ENCODE results near the gene TMEM220. TPM values are rescaled to one million over a fixed set of nuclear protein-coding genes. Genes with fewer than 3 reads are reported as not detected.
"Not testable (repeated sequence)": the region's sequence is repeated elsewhere in the genome, so short reads cannot be mapped to it uniquely, and the experiment has no call there.

The TMEM220 gene
- total RNA-seq, 3 donors from 2014 or later = 14.9 to 29.5 (median 22.4) TPM

- DNase-seq (no peak), ATAC-seq (no peak)
- no peaks in the 10 kb centered on the region for H3K9me3 ChIP-seq
- no peak overlapping the region for H3K4me3 ChIP-seq
- H3K4me1 ChIP-seq (ENCODE audit: low read depth) = peaks cover 26% of the 10 kb centered on the region
- H3K36me3 ChIP-seq (ENCODE audit: low read depth) = no peaks in the 10 kb centered on the region
- TF ChIP-seq CTCF (IDR thresholded peaks at IDR 0.05) = no peak
- intact Hi-C loops (cut with DNase I, micrococcal nuclease) = loop anchor here in 1 of 2 donors (5.0 kb wide), 1 partner anchor 106 kb away; no protein-coding TSS in a partner anchor
Measured at GRCh38 chr17:10735821-10736220, 6.0 kb upstream of the TMEM220 start.

- no peak for ATAC-seq
- H3K9me3 ChIP-seq = no peaks in the 10 kb centered on the region
- peaks cover 29% of the 10 kb centered on the region for H3K4me1 ChIP-seq (ENCODE audit: low read depth)
- no peak for DNase-seq
- H3K4me3 ChIP-seq = no peak overlapping the region
- intact Hi-C loops (cut with DNase I, micrococcal nuclease) = loop anchor here in 1 of 2 donors (5.0 kb wide), 1 partner anchor 107 kb away; no protein-coding TSS in a partner anchor
- H3K36me3 ChIP-seq (ENCODE audit: low read depth) = no peaks in the 10 kb centered on the region
- TF ChIP-seq CTCF (IDR thresholded peaks at IDR 0.05) = no peak
Measured at GRCh38 chr17:10735251-10735650, 5.4 kb upstream of the TMEM220 start.

GRCh38 chr17:10733666-10734065 is 3.8 kb upstream of the TMEM220 start:
- intact Hi-C loops (cut with DNase I, micrococcal nuclease) = no loop called here
- no peak overlapping the region for H3K4me3 ChIP-seq
- H3K36me3 ChIP-seq (ENCODE audit: low read depth) = no peaks in the 10 kb centered on the region
- DNase-seq = peak in 2 of 3 donors; percentile 54 to 59
- no peaks in the 10 kb centered on the region for H3K9me3 ChIP-seq
- ATAC-seq = peak; percentile 42
- no peak for TF ChIP-seq CTCF (IDR thresholded peaks at IDR 0.05)
- peaks cover 29% of the 10 kb centered on the region for H3K4me1 ChIP-seq (ENCODE audit: low read depth)

GRCh38 chr17:10732121-10732520 is 2.3 kb upstream of the TMEM220 start:
- intact Hi-C loops (cut with DNase I, micrococcal nuclease); DNase-seq; ATAC-seq: not testable (repeated sequence)

GRCh38 chr17:10731408-10731879 is 1.6 kb upstream of the TMEM220 start:
- TF ChIP-seq CTCF (IDR thresholded peaks at IDR 0.05) = no peak
- intact Hi-C loops (cut with DNase I, micrococcal nuclease) = no loop called here

More at GRCh38 chr17:10732121-10732520, 2.3 kb upstream of the TMEM220 start:
- not testable (repeated sequence) for H3K9me3 ChIP-seq; H3K4me3 ChIP-seq; H3K36me3 ChIP-seq (ENCODE audit: low read depth)
- H3K4me1 ChIP-seq (ENCODE audit: low read depth) = peaks cover 18% of the 10 kb centered on the region

GRCh38 chr17:10730247-10730646 is 424 bp upstream of the TMEM220 start:
- H3K36me3 ChIP-seq (ENCODE audit: low read depth); intact Hi-C loops (cut with DNase I, micrococcal nuclease); H3K9me3 ChIP-seq: not testable (repeated sequence)
- DNase-seq (peak in 2 of 3 donors; percentile 41 to 59), ATAC-seq (peak; percentile 19)
- peaks cover 18% of the 10 kb centered on the region for H3K4me1 ChIP-seq (ENCODE audit: low read depth)
- peak overlapping the region; percentile 51 for H3K4me3 ChIP-seq

More at GRCh38 chr17:10731408-10731879, 1.6 kb upstream of the TMEM220 start:
- Histone ChIP-seq H3K4me3 (no peak overlapping the region), H3K36me3 (ENCODE audit: low read depth) (no peaks in the 10 kb centered on the region), H3K9me3 (no peaks in the 10 kb centered on the region), H3K4me1 (ENCODE audit: low read depth) (peaks cover 18% of the 10 kb centered on the region)
- no peak for ATAC-seq
- no peak for DNase-seq
